Large intestine (tissue), 3 donors: Measurements from ENCODE around the gene MRC2. TPM values are rescaled to one million over a fixed set of nuclear protein-coding genes. Genes with fewer than 3 reads are reported as not detected.

Source experiments
- DNase-seq, 2 donors: peaks; one replicate each; pipeline versions ENCODE4 v3.0.0 to v3.0.0-alpha.2; 2013
- H3K27ac ChIP-seq: one replicate; pipeline ENCODE4 v1.5.1; 2013; ENCODE audit warnings: low read length
- H3K27me3 ChIP-seq: 2 replicates; pipeline ENCODE4 v1.6.1; 2013; ENCODE audit warnings: low read length; ENCODE audit not compliant: control insufficient read depth, insufficient read depth
- H3K36me3 ChIP-seq: 2 replicates; pipeline ENCODE4 v1.6.1; 2013; ENCODE audit warnings: low read length; ENCODE audit not compliant: control insufficient read depth, insufficient read depth
- H3K4me1 ChIP-seq: one replicate; pipeline ENCODE4 v1.6.1; 2013; ENCODE audit warnings: low read length; ENCODE audit not compliant: control insufficient read depth, insufficient read depth
- H3K4me3 ChIP-seq: one replicate; pipeline ENCODE4 v1.5.1; 2013; ENCODE audit warnings: low read length
- H3K9me3 ChIP-seq: one replicate; pipeline ENCODE4 v1.6.1; 2013; ENCODE audit warnings: mild to moderate bottlenecking, low read depth, low read length, moderate library complexity; ENCODE audit not compliant: control insufficient read depth
- WGBS: methylation state at CpG from one replicate; pipeline ENCODE4 v1.1.5; 2013; ENCODE audit warnings: low lambda C conversion rate; ENCODE audit not compliant: insufficient coverage; 5-methylcytosine and 5-hydroxymethylcytosine counted together
- polyA plus RNA-seq: library from polyadenylated mRNA; unstranded; fragments of 120-200 nt; gene quantifications from one replicate; pipeline ENCODE4 v1.2.1, GENCODE V29; 2013

The MRC2 gene
- polyA plus RNA-seq, 1 donor = 20.1 TPM

GRCh38 chr17:62739645-62740388 is 112.3 kb downstream of the MRC2 start:
- Histone ChIP-seq H3K9me3 (no peaks in the 10 kb centered on the region), H3K4me1 (no peaks in the 10 kb centered on the region), H3K4me3 (no peak overlapping the region), H3K36me3 (no peaks in the 10 kb centered on the region), H3K27ac (no peak overlapping the region), H3K27me3 (peaks cover 2% of the 10 kb centered on the region)
- no peak for DNase-seq
- WGBS = 90% methylated on average over 1 of the region's 16 CpGs

- Histone ChIP-seq H3K9me3 (no peaks in the 10 kb centered on the region), H3K4me3 (no peak overlapping the region), H3K27me3 (no peaks in the 10 kb centered on the region), H3K27ac (no peak overlapping the region), H3K36me3 (no peaks in the 10 kb centered on the region), H3K4me1 (no peaks in the 10 kb centered on the region)
- 94% methylated on average over 3 of the region's 4 CpGs for WGBS
- DNase-seq = no peak
Observed at GRCh38 chr17:62741290-62741689, 113.8 kb downstream of the MRC2 start.

Other genes with a start within 250 kb of the MRC2 start
- gene EFCAB3, start 247.1 kb upstream of the MRC2 start, polyA plus RNA-seq = 0.03 TPM
- gene METTL2A, start 203.8 kb upstream of the MRC2 start, polyA plus RNA-seq = 16.1 TPM
- gene TLK2, start 148.8 kb upstream of the MRC2 start, polyA plus RNA-seq = 29.8 TPM
- 0.15 TPM for gene MARCHF10, start 180.6 kb downstream of the MRC2 start, polyA plus RNA-seq